Measurements from ENCODE around the gene CDH23.

CDH23 gene

GRCh38 chr10:71751515-71752224 is 354.9 kb downstream of the CDH23 start:
- no peak for TF ChIP-seq CTCF (IDR thresholded peaks at IDR 0.05; ENCODE audit: insufficient read depth, low read depth, low read length, missing control alignments)
- no peak for DNase-seq (ENCODE audit: low read depth)
- no peak overlapping the region for H3K4me3 ChIP-seq (ENCODE audit: low read length)

- DNase-seq (ENCODE audit: low read depth) = no peak
- no peak overlapping the region for H3K4me3 ChIP-seq (ENCODE audit: low read length)
- no peak for TF ChIP-seq CTCF (IDR thresholded peaks at IDR 0.05; ENCODE audit: insufficient read depth, low read depth, low read length, missing control alignments)
Observed at GRCh38 chr10:71752391-71753090, 355.8 kb downstream of the CDH23 start.

GRCh38 chr10:71753091-71753959 is 356.6 kb downstream of the CDH23 start:
- no peak for DNase-seq (ENCODE audit: low read depth)
- TF ChIP-seq CTCF (IDR thresholded peaks at IDR 0.05; ENCODE audit: insufficient read depth, low read depth, low read length, missing control alignments) = no peak
- no peak overlapping the region for H3K4me3 ChIP-seq (ENCODE audit: low read length)

- no peak for DNase-seq (ENCODE audit: low read depth)
- H3K4me3 ChIP-seq (ENCODE audit: low read length) = no peak overlapping the region
- TF ChIP-seq CTCF (IDR thresholded peaks at IDR 0.05; ENCODE audit: insufficient read depth, low read depth, low read length, missing control alignments) = no peak
Observed at GRCh38 chr10:71753960-71754505, 357.3 kb downstream of the CDH23 start.

- TF ChIP-seq CTCF (IDR thresholded peaks at IDR 0.05; ENCODE audit: insufficient read depth, low read depth, low read length, missing control alignments) = no peak
- H3K4me3 ChIP-seq (ENCODE audit: low read length) = no peak overlapping the region
- DNase-seq (ENCODE audit: low read depth) = no peak
Observed at GRCh38 chr10:71754562-71754961, 357.8 kb downstream of the CDH23 start.

GRCh38 chr10:71755179-71755879 is 358.6 kb downstream of the CDH23 start:
- no peak for DNase-seq (ENCODE audit: low read depth)
- TF ChIP-seq CTCF (IDR thresholded peaks at IDR 0.05; ENCODE audit: insufficient read depth, low read depth, low read length, missing control alignments) = no peak
- H3K4me3 ChIP-seq (ENCODE audit: low read length) = no peak overlapping the region

Data from epithelial cell of esophagus (primary cell).